Measurements from ENCODE around the gene RAI14. TPM values are rescaled to one million over a fixed set of nuclear protein-coding genes. Genes with fewer than 3 reads are reported as not detected.

RAI14 gene
- total and polyA plus RNA-seq, 11 donors, result 1.7 to 34.3 (median 10.7) TPM

GRCh38 chr5:34736445-34737115 is 80.5 kb downstream of the RAI14 start:
- H3K27ac ChIP-seq, result no peak overlapping the region

GRCh38 chr5:34737731-34738130 is 81.6 kb downstream of the RAI14 start:
- DNase-seq (no peak), ATAC-seq (no peak)
- Histone ChIP-seq H3K9me3 (no peaks in the 10 kb centered on the region), H3K4me3 (no peak overlapping the region), H3K27ac (no peak overlapping the region), H3K4me1 (peaks cover 0 to 33% (median 2%) of the 10 kb centered on the region in 12 donors), H3K27me3 (no peaks in the 10 kb centered on the region), H3K36me3 (peaks cover 0 to 5% (median 0%) of the 10 kb centered on the region in 9 donors)
- no peak for TF ChIP-seq POLR2A (IDR thresholded peaks at IDR 0.05)
- TF ChIP-seq, protein P1, sequence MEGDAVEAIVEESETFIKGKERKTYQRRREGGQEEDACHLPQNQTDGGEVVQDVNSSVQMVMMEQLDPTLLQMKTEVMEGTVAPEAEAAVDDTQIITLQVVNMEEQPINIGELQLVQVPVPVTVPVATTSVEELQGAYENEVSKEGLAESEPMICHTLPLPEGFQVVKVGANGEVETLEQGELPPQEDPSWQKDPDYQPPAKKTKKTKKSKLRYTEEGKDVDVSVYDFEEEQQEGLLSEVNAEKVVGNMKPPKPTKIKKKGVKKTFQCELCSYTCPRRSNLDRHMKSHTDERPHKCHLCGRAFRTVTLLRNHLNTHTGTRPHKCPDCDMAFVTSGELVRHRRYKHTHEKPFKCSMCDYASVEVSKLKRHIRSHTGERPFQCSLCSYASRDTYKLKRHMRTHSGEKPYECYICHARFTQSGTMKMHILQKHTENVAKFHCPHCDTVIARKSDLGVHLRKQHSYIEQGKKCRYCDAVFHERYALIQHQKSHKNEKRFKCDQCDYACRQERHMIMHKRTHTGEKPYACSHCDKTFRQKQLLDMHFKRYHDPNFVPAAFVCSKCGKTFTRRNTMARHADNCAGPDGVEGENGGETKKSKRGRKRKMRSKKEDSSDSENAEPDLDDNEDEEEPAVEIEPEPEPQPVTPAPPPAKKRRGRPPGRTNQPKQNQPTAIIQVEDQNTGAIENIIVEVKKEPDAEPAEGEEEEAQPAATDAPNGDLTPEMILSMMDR (IDR thresholded peaks at IDR 0.05), result no peak
- intact Hi-C loops (cut with DNase I), result no loop called here

More at GRCh38 chr5:34736445-34737115, 80.5 kb downstream of the RAI14 start:
- H3K9me3 ChIP-seq, result no peaks in the 10 kb centered on the region
- no peak for DNase-seq
- H3K36me3 ChIP-seq, result peaks cover 0 to 5% (median 0%) of the 10 kb centered on the region in 9 donors
- TF ChIP-seq, protein P1 (IDR thresholded peaks at IDR 0.05), result no peak
- TF ChIP-seq POLR2A (IDR thresholded peaks at IDR 0.05), result no peak
- no peak for ATAC-seq
- intact Hi-C loops (cut with DNase I), result no loop called here
- H3K4me3 ChIP-seq, result no peak overlapping the region
- H3K27me3 ChIP-seq, result no peaks in the 10 kb centered on the region
- peaks cover 0 to 33% (median 2%) of the 10 kb centered on the region in 12 donors for H3K4me1 ChIP-seq
- 95 to 99% (median 97%) methylated on average over 3 of the region's 3 CpGs for WGBS, 4 donors

- Histone ChIP-seq H3K27ac (no peak overlapping the region), H3K36me3 (peaks cover 0 to 1% (median 0%) of the 10 kb centered on the region in 9 donors), H3K27me3 (no peaks in the 10 kb centered on the region), H3K4me3 (no peak overlapping the region), H3K4me1 (peaks cover 0 to 33% (median 2%) of the 10 kb centered on the region in 12 donors), H3K9me3 (no peaks in the 10 kb centered on the region)
- intact Hi-C loops (cut with DNase I), result no loop called here
- 94 to 100% (median 99%) methylated on average over 1 of the region's 1 CpG for WGBS, 4 donors
- ATAC-seq, result peak in 2 of 4 donors; percentile 17 to 22
- no peak for DNase-seq
- TF ChIP-seq POLR2A (IDR thresholded peaks at IDR 0.05), result no peak
- TF ChIP-seq, protein P1 (IDR thresholded peaks at IDR 0.05), result no peak
These were observed 82.3 kb downstream of the RAI14 start for GRCh38 chr5:34738381-34738780.

DNA sequence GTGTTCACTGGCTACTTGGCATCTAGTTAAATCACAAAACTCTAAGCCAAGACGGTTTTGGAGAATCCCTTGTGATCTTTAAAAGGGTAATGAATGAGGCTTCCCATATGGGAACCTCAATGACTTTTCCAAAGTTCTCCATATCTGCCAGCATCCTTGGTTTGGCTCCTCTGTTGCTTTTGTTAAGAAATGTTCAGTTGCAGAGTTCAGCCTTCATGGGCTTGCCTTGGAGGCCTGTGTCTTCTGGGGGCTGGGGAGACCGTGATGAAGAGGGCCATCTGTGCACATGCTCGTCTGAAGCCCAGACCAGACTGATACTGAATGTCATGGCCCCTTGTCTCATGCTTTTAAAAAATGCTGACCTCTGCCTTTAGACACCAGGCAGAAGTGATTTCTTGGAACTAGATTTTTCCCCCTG is 84.3 kb downstream of the RAI14 start:
- Histone ChIP-seq H3K4me1 (peaks cover 0 to 33% (median 2%) of the 10 kb centered on the region in 12 donors), H3K4me3 (no peak overlapping the region), H3K36me3 (no peaks in the 10 kb centered on the region), H3K27ac (peak overlapping the region in 1 of 12 donors; percentile 28), H3K27me3 (no peaks in the 10 kb centered on the region), H3K9me3 (no peaks in the 10 kb centered on the region)
- WGBS, 4 donors, result 50 to 61% (median 58%) methylated on average over 3 of the region's 3 CpGs
- intact Hi-C loops (cut with DNase I), result no loop called here
- ATAC-seq (peak; percentile 84 to 90 (median 88)), DNase-seq (peak; percentile 42 to 68 (median 59))
- TF ChIP-seq, protein P1 (IDR thresholded peaks at IDR 0.05), result no peak
- TF ChIP-seq POLR2A (IDR thresholded peaks at IDR 0.05), result no peak

Measured in heart left ventricle (tissue), 16 donors.